T-helper 9 cell (primary cell): ENCODE results near the gene PRRG3.

Experiments used
- DNase-seq: peaks from one replicate; pipeline ENCODE4 v3.0.0-alpha.2; 2020

The PRRG3 gene

DNA sequence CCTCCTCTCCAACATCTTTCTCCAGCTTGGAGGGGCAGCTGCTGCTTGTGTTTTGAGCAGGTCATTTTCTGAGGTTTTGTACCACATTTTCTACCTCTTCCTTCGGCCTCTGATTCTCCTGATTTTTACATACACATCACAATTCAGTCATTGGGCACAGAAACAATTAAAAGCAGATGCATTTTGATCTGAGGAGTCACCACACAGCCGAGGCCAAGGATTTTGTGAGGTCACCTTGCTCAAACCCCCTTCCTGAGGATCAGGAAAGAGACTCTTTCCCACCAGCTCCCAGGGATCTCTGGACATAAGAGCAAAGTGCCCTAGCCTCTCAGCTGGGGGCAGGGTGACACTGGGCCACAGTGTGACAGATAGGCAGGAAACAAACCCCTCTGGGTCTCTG is 15.2 kb downstream of the PRRG3 start:
- no peak for DNase-seq

DNA sequence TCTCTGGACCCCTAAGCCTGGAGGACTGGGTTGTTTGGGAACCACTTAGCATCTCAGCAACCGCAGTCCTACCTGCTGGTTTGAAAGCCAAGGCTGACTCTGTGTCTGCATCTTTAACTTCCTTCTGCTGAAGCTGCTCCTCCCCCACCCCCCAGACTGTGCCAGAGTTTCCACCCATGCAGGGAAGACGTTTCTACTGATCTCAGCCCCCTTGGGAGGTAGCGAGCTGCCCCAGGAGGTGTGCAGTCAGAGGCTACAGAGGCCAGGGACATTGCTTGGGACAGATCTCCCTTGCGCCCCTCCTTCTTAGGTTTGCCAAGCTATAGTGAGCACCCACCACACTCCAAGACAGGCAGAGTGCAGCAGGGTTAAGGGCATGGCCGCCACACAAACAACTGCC is 15.9 kb downstream of the PRRG3 start:
- DNase-seq, result no peak

DNA sequence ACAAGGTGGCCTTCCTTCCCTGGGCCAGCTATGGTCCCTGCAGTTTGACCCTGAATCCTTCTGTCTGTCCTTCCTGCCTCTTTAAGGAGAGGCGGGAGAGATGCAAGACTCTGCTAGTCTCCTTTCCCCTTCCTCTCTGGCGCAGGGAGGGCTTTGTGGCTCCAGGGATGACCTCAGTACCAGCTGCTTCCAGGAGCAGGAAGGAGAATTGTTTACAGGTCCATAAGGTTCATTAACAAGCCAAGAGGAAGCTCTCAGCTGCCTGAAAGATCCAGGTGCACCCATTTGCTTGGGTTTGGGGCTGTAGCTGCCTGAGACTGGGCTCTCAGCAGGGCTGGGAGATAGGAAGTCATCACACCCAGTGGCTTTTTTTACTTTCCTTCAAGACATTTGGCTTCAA is 16.5 kb downstream of the PRRG3 start:
- DNase-seq, result no peak

DNA sequence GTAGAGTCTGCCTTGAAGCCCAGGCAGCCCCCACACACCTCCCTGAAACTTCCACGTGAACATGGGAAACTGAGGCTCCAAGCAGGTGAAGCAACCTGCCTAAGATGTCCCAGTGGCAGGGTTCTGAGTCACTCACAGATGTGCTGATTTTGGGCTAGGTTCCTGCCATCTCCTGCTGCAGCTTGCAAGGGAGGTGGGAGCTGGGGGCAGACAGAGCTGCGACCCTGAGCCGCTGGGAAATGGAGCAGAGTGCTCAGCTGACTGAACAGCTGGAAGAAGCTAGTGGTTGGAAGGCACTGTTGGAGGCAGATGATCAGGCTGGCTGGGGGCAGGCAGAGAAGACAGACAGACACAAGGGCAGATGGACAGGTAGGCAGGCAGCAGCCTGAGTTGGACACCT is 17.0 kb downstream of the PRRG3 start:
- DNase-seq, result no peak

DNA sequence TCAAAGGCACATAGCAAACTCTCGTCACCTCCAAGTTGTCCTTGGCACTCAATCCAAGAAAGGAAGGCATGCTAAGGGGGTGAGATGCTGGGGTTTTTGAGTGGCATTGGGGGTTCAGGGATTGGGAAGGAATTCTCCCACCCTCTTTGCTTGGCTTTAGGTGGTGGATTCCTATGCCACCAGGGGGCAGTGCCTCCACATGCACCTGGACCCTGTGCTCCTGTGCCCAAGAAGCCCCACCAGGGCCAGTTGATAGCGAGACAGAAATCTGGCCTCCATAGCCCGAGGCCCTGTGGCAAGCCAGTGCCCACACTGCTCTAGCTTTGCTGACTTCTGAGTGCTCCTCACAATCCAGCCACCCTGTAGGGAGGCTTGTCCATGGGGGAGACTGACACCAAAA is 18.6 kb downstream of the PRRG3 start:
- DNase-seq, result no peak

DNA sequence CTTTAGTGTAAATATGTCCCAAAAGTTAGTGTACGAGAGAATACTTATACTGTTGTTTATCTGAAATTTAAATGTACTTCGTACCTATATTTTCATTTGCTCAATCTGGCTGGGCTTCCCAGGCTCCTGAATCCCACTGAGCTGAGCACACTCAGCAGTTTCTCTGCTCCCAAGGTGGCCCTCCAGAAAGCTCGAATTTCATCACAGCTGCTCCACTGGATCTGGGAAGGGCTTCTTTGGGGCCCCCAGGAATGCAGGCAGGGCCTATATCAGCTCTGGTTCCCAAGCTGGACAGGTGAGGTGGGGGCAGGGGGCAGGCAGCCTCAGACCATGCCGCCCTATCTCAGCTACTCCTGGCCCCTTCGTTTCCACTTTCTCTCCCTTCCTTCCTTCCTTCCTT is 19.1 kb downstream of the PRRG3 start:
- no peak for DNase-seq

DNA sequence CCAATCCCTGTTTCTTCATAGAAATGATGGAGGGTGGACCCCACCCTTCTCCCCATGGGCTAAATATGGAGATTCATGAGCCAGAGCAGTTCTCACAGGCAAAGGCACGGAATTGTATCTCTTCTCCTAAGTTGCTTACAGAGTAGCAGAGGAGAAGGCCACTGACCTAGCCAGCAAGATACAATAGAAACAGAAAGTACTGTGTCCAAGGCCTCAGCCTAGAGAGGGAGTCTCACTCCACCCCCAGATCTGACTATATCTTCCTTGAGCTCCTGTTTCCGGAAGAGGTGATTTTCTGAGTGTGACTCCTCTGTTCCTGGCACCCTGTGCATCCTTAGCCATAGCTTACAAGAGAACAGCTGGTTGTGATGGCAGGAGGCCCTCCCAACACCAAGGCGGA is 20.5 kb downstream of the PRRG3 start, which contains the start of gene FATE1:
FATE1 (plus strand) TSS at position 284 of the 400 bp plus-strand sequence; CDS start at position 369, 85 bp downstream.
- DNase-seq, result no peak

DNA sequence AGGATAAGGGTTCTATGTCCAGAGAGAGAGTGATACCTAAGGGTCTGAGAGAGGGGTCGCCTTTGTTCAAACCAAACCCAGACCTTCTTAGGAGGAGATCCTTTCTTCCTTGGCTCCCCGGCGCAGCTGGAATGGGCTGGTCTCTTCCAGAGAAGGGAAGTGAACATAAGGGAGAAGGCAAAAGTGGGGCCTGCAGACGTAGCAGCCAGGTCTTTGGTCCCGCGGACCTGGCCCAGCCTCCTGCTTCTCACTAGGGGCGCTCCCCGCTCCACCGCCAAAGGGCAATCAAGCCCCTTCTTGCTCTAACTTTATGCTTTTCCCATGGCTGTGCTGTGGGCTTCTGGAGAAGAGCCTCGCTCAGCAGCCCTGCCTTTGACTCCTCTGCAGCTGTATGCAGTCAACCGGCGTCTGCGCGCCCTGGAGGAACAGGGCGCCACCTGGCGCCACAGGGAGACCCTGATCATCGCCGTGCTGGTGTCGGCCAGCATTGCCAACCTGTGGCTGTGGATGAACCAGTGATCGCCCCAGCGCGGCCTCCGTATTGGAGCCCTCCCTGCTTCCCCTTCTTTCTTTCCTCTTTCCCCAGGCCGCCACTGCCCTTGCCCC is 27.1 kb downstream of the PRRG3 start:
- DNase-seq, result no peak

DNA sequence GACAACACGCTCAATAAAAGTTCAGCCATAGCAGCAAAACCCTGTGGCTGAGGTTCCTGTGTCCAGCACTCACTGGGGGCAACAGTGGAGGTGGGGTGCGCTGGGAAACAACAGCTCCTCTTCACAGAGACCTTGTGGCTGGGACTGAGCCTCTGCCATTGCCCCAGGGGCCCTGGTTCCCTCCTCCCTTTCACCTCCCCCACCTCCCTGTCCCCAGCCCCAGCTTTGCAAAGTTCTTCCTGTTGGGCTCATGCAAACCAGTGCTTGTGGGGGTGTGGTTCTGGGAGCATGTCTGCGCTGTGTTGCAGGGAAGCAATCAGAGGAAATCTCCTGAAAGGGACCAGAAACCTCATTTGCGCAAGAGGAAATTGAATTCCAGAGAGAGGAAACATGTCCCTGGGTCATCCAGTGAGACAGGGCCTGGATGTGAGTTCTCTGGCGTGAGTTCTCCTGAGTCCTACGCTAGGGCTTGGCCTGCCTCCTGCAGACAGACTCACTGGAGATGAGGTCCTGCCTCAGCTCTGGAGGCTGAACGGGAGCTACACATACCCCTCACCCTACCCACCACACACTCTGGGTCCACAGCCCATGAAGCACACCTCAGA is 28.0 kb downstream of the PRRG3 start:
- DNase-seq, result no peak

DNA sequence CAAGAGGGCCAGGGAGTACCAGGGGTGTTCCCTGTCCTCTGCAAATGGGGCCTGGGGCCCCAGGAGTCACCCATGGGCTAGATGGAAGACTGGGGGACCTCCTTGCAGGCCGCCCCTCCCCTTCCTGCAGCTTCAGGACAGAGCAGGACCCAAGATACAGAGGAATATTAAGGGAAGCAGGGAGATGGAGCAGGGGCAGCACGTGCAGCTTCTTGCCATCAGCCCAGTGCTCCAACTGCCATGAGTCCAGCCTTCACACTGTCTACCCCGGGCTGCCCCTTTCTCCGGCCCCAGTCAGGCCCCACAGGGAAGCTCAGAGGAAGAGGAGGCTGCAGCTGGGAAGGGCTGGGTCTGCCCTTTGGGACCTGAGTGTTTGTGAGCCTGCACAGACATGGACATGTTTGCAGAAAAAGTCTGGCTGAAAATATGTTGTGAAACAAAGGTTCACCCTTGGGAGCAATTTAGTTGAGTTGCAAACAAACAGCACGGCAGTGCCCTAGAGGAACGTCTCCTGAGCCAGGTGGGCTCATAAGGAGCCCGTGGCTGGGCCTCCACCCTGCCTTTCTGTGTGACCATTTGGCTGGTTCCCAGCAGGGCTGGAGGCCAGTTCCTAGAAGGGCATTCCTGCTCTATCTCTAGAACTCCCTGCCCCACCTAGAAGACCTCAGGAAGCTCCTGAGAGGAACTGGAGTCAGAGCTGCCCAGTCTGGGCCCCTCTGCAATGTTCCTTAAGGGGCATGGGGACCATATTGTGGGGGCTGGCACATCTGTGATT is 29.5 kb downstream of the PRRG3 start:
- no peak for DNase-seq

DNA sequence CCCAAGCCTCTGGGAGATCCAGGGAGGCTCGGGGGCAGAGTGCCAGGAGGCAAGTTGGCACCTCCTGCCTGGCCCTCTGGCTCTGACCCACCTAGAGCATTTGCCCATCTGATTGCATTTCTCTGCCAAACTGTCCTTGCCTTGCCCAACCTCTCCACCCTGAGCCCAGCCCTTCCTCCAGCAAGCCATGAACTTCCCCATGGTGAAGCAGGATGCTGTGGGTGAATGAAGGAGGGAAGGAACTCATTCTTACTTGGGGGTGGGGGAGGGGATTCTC is 30.0 kb downstream of the PRRG3 start:
- no peak for DNase-seq

DNA sequence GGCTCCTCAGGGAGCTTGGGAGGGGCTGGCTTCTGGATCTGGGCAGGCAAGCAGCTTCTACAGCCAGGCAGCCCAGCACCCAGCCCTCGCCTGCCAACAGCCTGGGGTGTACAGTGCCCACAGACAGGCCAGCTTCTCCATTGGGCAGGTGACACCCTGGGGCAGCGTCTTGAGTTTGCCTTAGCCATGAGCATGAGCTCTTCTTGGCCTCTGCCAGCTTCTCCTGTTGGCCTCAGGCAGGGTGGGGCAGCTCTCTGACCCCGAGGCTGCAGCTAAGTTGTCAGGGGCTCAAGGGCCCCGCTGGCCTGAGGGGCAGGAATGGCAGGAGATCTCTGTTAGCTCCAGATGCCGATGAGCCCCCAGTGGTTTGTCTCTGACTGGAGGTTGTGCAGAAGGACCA is 31.5 kb downstream of the PRRG3 start:
- no peak for DNase-seq

DNA sequence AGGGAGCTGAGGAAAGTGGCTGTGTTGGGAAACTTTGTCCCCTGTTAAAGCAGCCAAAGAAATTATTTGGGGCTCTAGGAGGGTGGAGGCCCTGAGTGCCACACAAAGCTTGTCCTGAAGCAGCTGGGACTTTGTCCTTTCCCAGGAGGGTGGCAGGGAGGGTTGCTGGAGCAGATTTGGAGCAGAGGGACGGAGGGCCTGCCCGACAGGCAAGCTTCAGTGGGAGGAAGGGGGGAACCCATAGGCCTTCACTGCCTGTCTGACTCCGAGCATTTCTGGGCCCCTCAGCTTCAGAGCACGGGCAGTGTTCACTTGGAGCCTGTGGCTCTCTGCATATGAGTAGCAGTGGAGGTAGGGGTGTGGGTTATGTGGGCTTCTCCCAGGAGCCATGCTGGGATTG is 32.1 kb downstream of the PRRG3 start:
- no peak for DNase-seq

DNA sequence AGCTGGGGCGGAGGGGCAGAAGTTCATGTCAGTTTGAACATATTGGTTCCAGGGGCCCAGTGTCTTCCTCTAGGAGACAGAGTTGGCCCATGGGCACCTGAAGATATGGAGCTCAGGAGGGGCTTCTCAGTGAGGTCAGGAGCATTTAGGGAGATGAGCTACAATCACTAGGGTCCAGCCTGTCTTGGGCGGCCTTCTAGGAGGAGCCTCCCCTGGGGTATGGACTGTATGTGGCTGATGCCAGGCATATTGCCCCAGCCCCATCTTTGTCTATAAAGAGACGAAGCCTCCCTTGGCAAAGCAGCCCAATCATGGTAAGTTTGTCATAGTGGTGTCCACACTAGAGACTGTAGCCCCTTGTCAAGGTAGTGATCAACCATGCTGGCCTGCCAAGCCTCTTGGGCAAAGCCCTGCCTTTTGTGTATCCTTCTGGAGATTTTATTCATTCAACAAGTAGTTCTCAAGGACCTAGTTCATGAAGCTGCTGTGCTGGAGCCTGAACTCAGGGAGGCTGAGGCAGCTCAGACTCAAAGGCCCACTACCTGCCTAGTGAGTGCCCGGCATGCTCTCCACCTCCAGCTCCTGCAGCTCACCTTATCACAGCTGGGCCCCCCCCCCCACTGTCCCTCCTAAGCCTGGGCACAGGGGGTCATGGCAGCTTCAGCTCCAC is 33.9 kb downstream of the PRRG3 start:
- no peak for DNase-seq

DNA sequence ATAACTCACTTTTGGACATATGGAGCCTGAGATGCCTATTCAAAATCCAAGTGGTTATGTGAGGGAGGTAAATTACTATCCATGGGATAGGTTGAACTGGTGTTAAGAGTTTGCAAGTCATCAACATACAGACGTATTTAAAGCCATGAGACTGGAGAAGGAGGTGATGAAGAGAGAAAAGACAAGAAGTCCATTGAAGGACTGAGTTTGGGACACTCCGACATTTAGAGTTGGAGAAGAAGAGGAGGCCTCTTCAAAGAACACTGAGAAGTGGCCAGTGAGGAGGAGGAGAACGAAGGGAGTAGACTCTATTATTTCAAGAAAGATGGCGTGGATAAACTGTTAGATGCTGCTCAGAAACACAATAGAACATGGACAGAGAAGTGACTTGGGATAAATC is 39.2 kb downstream of the PRRG3 start, which contains the start of gene CNGA2:
CNGA2 (plus strand) TSS at position 301 of the 400 bp plus-strand sequence. CDS start 3,738 bp downstream, outside the sequence.
- DNase-seq, result no peak

DNA sequence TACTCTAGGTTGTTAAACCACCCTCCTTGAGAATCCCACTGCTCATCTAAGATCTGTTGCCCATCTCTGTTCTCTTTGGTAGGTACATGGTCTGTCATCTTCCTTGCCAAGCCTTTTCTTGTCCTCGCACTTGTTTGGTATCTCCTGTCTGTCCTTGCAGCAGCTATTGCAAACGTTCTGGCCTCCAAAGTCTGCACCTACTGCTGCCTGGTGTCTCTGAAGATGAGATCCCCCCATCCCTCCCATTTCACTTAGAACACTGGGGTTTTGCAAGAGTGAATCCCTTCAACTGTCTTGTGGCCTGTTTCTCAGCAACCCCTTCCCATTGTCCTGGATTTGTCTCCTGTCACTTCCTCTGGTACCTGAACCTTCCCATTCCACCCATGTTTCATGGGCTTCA is 40.0 kb downstream of the PRRG3 start:
- DNase-seq, result no peak

DNA sequence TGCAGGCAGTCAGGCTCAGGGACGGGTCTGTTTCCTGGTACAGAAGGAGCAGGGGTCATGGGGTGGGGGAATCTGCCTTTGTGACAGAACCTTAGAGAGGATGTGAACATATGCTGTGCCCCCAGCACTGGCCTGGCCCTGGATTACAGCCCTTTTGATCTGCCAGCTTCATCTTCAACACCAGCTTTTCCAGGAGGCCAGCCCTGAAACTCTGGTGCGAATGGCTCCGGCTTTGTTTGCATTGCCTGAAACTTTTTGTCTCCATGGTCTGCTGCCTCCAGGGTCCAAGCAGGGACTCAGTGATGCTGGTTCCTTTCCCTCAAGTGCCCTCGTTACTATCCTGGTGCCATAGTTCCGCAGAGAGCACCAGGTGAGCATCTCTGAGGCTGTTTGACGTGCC is 41.4 kb downstream of the PRRG3 start:
- DNase-seq, result no peak

DNA sequence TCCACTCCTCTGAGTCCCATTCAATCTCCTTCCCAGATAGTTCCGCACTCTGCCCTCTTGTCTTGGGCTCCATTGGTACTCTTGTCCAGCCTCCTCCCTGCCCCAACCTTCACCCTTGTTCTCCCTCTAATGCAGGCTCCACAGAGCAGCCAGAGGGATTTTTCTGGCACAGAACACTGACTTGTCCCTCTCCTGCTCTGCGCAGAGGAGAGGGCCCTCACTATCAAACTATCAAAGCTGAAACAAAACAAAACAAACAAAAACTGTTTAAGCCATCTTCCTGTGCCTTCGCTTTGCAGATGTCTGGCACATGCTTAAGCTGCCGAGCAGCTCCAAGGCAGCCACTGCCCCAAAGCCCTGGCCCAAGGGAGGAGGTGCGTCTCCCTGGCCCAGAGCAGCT is 42.2 kb downstream of the PRRG3 start:
- no peak for DNase-seq

DNA sequence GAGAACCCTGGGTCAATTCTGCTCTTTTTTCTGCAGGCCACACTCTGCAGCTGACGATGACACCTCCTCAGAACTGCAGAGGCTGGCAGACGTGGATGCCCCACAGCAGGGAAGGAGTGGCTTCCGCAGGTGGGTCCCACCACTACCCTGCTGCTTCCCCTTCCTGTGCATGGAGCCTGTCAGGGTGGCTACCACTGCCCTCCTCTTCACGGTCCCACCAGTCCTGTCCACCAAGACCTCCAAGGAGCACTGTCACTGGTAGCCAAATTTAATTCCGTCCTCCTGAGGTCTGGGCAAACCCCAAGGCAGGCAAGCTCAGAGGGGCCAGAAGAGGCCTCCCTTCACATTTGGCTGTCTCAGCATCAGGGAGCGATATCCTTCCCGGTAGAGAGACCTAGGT is 43.5 kb downstream of the PRRG3 start:
- DNase-seq, result no peak

DNA sequence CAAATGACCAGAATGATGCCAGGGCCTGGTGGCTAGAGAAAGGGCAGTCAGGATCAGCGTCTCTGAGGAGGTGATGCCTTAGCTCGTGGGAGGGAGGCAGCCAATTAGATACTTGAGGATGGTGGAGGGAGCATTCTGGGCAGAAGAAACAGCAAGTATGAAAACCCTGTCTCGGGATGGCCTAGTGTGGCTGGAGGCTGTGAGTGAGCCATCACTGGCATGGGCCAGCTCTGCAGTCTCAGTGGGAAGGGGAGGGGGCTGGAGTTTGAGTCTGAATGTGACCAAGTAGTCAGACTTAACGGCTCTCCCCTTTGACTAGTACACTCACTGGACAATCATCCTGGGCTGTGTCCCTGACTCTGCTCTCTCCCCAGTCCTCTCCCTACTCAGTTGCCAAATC is 46.3 kb downstream of the PRRG3 start:
- no peak for DNase-seq

DNA sequence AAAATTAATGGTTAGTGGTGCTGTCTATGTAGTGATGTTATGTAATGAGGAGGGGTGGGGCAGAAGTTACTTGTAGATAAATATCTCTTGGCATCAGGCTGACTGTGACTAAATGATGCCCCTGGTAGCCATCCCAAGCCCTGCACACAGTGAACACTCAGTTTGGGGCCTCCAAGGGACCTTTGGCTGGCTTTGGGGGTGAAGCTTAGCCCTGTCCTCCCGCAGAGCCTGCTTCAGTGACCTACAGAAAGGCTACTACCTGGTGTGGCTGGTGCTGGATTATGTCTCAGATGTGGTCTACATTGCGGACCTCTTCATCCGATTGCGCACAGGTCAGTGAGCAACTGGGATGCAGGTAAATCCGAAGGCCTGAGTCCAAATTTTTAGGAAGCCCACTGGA is 47.1 kb downstream of the PRRG3 start:
- no peak for DNase-seq

DNA sequence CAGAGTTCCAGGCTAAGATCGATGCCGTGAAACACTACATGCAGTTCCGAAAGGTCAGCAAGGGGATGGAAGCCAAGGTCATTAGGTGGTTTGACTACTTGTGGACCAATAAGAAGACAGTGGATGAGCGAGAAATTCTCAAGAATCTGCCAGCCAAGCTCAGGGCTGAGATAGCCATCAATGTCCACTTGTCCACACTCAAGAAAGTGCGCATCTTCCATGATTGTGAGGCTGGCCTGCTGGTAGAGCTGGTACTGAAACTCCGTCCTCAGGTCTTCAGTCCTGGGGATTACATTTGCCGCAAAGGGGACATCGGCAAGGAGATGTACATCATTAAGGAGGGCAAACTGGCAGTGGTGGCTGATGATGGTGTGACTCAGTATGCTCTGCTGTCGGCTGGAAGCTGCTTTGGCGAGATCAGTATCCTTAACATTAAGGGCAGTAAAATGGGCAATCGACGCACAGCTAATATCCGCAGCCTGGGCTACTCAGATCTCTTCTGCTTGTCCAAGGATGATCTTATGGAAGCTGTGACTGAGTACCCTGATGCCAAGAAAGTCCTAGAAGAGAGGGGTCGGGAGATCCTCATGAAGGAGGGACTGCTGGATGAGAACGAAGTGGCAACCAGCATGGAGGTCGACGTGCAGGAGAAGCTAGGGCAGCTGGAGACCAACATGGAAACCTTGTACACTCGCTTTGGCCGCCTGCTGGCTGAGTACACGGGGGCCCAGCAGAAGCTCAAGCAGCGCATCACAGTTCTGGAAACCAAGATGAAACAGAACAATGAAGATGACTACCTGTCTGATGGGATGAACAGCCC is 48.6 kb downstream of the PRRG3 start:
- no peak for DNase-seq

DNA sequence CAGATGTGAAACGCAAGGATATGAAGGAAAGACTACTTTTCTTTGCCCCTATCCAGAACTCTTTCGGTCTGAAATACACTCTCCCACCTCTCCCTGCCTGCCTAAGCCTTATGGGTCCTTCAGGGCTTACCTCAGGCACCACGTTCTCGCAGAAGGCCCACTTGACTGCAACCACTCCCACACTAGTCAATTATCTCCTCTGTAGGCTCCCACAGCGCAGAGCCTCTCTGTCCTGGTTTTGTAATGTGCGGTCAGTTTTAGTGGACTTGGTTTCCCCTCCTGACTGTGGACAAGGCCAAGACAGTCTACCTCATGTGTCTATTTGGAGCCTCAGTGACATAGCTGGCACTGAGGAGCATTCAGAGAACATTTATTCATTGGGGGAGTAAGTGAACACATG is 50.4 kb downstream of the PRRG3 start:
- no peak for DNase-seq
